Tibial artery (tissue), 4 donors: ENCODE measurements around the gene ANAPC13.
A peak's percentile ranks its signal among the peaks of the same experiment; 100 is the strongest.

Source experiments
- DNase-seq, 2 donors: peaks; one replicate each; pipeline ENCODE4 v3.0.0-alpha.2; 2019
- H3K27ac ChIP-seq, 2 donors: fragments of 200-600 bp; sonication (generic) in 1 of 2; 1 replicate in 1 of 2; 2 replicates in 1 of 2; pipeline ENCODE4 v1.5.1; 2018 to 2019; ENCODE audit warnings: mild to moderate bottlenecking in 1 of 2
- H3K27me3 ChIP-seq, 2 donors: fragments of 200-600 bp; sonication (generic) in 1 of 2; one replicate each; pipeline versions ENCODE4 v1.5.1 to v1.6.0; 2016 to 2019
- H3K36me3 ChIP-seq, 3 donors: fragments of 200-600 bp; sonication (generic) in 2 of 3; one replicate each; pipeline ENCODE4 v1.5.1; 2016 to 2019; ENCODE audit warnings: mild to moderate bottlenecking in 2 of 3
- H3K4me1 ChIP-seq, 4 donors: fragments of 200-600 bp; sonication (generic) in 2 of 4; 1 replicate in 3 of 4; 2 replicates in 1 of 4; pipeline ENCODE4 v1.5.1; 2016 to 2019
- H3K4me3 ChIP-seq, 2 donors: fragments of 200-600 bp; sonication (generic) in 1 of 2; 1 replicate in 1 of 2; 2 replicates in 1 of 2; pipeline ENCODE4 v1.5.1; 2018 to 2019; ENCODE audit warnings: mild to moderate bottlenecking in 2 of 2
- H3K9me3 ChIP-seq, 3 donors: fragments of 200-600 bp; sonication (generic) in 1 of 3; one replicate each; pipeline ENCODE4 v1.5.1; 2016 to 2019
- CTCF ChIP-seq, 2 experiments: fragments of 200-600 bp in 1 of 2; fragments of 450-650 bp in 1 of 2; IDR thresholded peaks; one replicate each; pipeline ENCODE4 v1.5.1; 2017 to 2019; ENCODE audit warnings: antibody characterized with exemption in 2 of 2, mild to moderate bottlenecking in 1 of 2, moderate library complexity in 1 of 2
- intact Hi-C: fragments of 100-400 bp; cut with DNase I; formaldehyde crosslinking; loops from one replicate; pipeline ENCODE4 v1.15.0; 2023; ENCODE audit warnings: low total_unique reads

Gene ANAPC13

GRCh38 chr3:134462331-134462941 lies 23.3 kb downstream of the ANAPC13 start:
- TF ChIP-seq CTCF (IDR thresholded peaks at IDR 0.05): no peak
- DNase-seq: no peak
- no peaks in the 10 kb centered on the region for H3K27me3 ChIP-seq
- H3K9me3 ChIP-seq: no peaks in the 10 kb centered on the region
- H3K27ac ChIP-seq: peak overlapping the region; percentile 65 to 72
- intact Hi-C loops: loop anchor here (5.0 kb wide), 1 partner anchor 90 kb away; the partner anchor contains the start of gene AMOTL2
- no peaks in the 10 kb centered on the region for H3K36me3 ChIP-seq
- H3K4me3 ChIP-seq: peak overlapping the region; percentile 0 to 2
- H3K4me1 ChIP-seq: peaks cover 0 to 76% (median 49%) of the 10 kb centered on the region in 4 donors

GRCh38 chr3:134460965-134461364 lies 24.8 kb downstream of the ANAPC13 start:
- peaks cover 0 to 61% (median 42%) of the 10 kb centered on the region in 4 donors for H3K4me1 ChIP-seq
- no peaks in the 10 kb centered on the region for H3K36me3 ChIP-seq
- H3K27me3 ChIP-seq: no peaks in the 10 kb centered on the region
- no peaks in the 10 kb centered on the region for H3K9me3 ChIP-seq
- DNase-seq: no peak
- H3K27ac ChIP-seq: peak overlapping the region; percentile 65 to 72
- H3K4me3 ChIP-seq: no peak overlapping the region
- TF ChIP-seq CTCF (IDR thresholded peaks at IDR 0.05): no peak
- intact Hi-C loops: loop anchor here (5.0 kb wide), 1 partner anchor 89 kb away; the partner anchor contains the start of gene AMOTL2

- H3K9me3 ChIP-seq: no peaks in the 10 kb centered on the region
- TF ChIP-seq CTCF (IDR thresholded peaks at IDR 0.05): no peak
- DNase-seq: no peak
- no peaks in the 10 kb centered on the region for H3K27me3 ChIP-seq
- intact Hi-C loops: no loop called here
- no peak overlapping the region for H3K27ac ChIP-seq
- H3K4me1 ChIP-seq: peaks cover 0 to 47% (median 32%) of the 10 kb centered on the region in 4 donors
- H3K4me3 ChIP-seq: no peak overlapping the region
- H3K36me3 ChIP-seq: no peaks in the 10 kb centered on the region
These were observed 26.2 kb downstream of the ANAPC13 start for GRCh38 chr3:134459562-134459961.

GRCh38 chr3:134458406-134458945 lies 27.3 kb downstream of the ANAPC13 start:
- no peak overlapping the region for H3K27ac ChIP-seq
- no peaks in the 10 kb centered on the region for H3K27me3 ChIP-seq
- peaks cover 0 to 36% (median 24%) of the 10 kb centered on the region in 4 donors for H3K4me1 ChIP-seq
- H3K9me3 ChIP-seq: no peaks in the 10 kb centered on the region
- H3K4me3 ChIP-seq: no peak overlapping the region
- no peak for TF ChIP-seq CTCF (IDR thresholded peaks at IDR 0.05)
- no peak for DNase-seq
- H3K36me3 ChIP-seq: no peaks in the 10 kb centered on the region
- intact Hi-C loops: no loop called here

GRCh38 chr3:134457376-134458074 lies 28.3 kb downstream of the ANAPC13 start:
- Histone ChIP-seq H3K4me3 (no peak overlapping the region), H3K27ac (no peak overlapping the region), H3K4me1 (peaks cover 0 to 27% (median 14%) of the 10 kb centered on the region in 4 donors), H3K36me3 (no peaks in the 10 kb centered on the region), H3K9me3 (no peaks in the 10 kb centered on the region), H3K27me3 (no peaks in the 10 kb centered on the region)
- TF ChIP-seq CTCF (IDR thresholded peaks at IDR 0.05): no peak
- intact Hi-C loops: no loop called here
- DNase-seq: no peak
